GM12874 (cell line): ENCODE results near the gene EPM2A.
A peak's percentile ranks its signal among the peaks of the same experiment; 100 is the strongest.

ENCODE experiments used
- CTCF ChIP-seq: IDR thresholded peaks from 2 replicates; pipeline ENCODE4 v1.5.1; 2011; ENCODE audit warnings: low read depth, mild to moderate bottlenecking, control low read depth, low read length, moderate library complexity; ENCODE audit not compliant: insufficient read depth

Gene EPM2A

GRCh38 chr6:145647602-145648001, 87.7 kb downstream of the EPM2A start:
- no peak for TF ChIP-seq CTCF

GRCh38 chr6:145643760-145644159, 91.6 kb downstream of the EPM2A start:
- no peak for TF ChIP-seq CTCF

- TF ChIP-seq CTCF, result peak; percentile 80
Measured at GRCh38 chr6:145633981-145634627, 101.2 kb downstream of the EPM2A start.

- no peak for TF ChIP-seq CTCF
Measured at GRCh38 chr6:145632971-145633370, 102.3 kb downstream of the EPM2A start.

- TF ChIP-seq CTCF, result no peak
Measured at GRCh38 chr6:145631374-145631773, 103.9 kb downstream of the EPM2A start.

- no peak for TF ChIP-seq CTCF
Measured at GRCh38 chr6:145630598-145630997, 104.7 kb downstream of the EPM2A start.

GRCh38 chr6:145629478-145629877, 105.8 kb downstream of the EPM2A start:
- no peak for TF ChIP-seq CTCF

- TF ChIP-seq CTCF, result no peak
Measured at GRCh38 chr6:145627451-145627850, 107.9 kb downstream of the EPM2A start.
